HepG2 (cell line): ENCODE measurements around the gene UBE2H.

Experiments
- PHF20 ChIP-seq: sonication (generic); formaldehyde crosslinking; IDR thresholded peaks from 2 replicates; pipeline ENCODE4 v1.5.0; 2020; ENCODE audit warnings: mild to moderate bottlenecking, missing genetic modification reagents
- SNRNP70 ChIP-seq: fragments of 200-400 bp; formaldehyde crosslinking; IDR thresholded peaks from 2 replicates; pipeline ENCODE4 v1.6.1; 2017; ENCODE audit warnings: mild to moderate bottlenecking, low read depth, low read length, moderate library complexity
- TCF12 ChIP-seq, 2 experiments: fragments of 450-650 bp in 1 of 2; sonication (generic) in 1 of 2; formaldehyde crosslinking in 1 of 2; IDR thresholded peaks; 2 replicates each; pipeline versions ENCODE4 v1.6.1 to v1.8.0; 2017 to 2022; ENCODE audit warnings: antibody characterized with exemption in 1 of 2, mild to moderate bottlenecking in 1 of 2, missing genetic modification reagents in 1 of 2, moderate library complexity in 1 of 2
- TF ChIP-seq, protein P1 (sequence below): sonication (generic); formaldehyde crosslinking; IDR thresholded peaks from 2 replicates; pipeline ENCODE4 v1.5.1; 2020; ENCODE audit warnings: missing genetic modification reagents, mild to moderate bottlenecking, borderline replicate concordance

DNA sequence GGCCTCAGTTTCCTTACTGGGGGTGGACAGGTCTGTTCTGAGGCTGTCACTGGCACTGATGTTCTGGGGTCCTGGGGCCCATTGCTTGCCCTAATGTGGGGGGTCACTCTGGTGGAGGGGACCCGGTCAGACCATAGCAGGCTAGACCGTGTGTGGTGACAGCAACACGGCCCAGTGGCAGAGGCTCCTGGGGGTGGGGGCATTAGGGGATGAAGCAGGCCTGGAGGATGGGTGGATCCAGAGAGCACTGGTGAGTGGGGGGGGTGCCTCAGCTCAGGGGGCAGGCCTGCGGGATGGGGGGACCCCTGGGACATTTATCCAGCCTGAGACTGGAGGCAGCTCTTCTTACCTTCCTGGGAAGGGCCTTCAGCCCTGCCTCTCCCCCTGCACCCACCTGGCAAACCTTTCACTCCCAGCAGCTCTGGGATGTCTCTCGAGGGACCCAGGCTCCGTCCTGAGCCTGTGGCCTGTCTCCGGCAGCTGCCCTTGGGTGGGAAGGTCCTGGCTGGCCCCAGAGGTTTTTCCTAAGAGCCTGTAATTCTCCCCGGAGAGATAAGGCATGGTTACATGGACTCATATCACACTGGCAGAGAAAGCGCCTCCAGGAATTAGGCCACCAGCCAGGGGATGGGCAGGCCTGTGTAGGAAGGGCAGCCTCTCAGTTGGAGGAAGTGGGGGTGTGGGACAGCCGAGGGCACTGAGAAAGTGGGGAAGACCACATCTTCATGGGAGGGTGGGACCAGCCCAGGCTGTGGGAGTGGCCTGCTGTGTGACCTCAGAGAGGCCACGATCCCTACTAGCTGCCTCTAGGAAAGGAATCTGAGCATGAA lies 147.7 kb downstream of the UBE2H start:
- TF ChIP-seq TCF12 (IDR thresholded peaks at IDR 0.05): no peak
- TF ChIP-seq TCF12 (CRISPR knock-in tag; IDR thresholded peaks at IDR 0.05): no peak
- TF ChIP-seq SNRNP70: no peak
- TF ChIP-seq PHF20 (CRISPR knock-in tag): no peak
- TF ChIP-seq, protein P1, sequence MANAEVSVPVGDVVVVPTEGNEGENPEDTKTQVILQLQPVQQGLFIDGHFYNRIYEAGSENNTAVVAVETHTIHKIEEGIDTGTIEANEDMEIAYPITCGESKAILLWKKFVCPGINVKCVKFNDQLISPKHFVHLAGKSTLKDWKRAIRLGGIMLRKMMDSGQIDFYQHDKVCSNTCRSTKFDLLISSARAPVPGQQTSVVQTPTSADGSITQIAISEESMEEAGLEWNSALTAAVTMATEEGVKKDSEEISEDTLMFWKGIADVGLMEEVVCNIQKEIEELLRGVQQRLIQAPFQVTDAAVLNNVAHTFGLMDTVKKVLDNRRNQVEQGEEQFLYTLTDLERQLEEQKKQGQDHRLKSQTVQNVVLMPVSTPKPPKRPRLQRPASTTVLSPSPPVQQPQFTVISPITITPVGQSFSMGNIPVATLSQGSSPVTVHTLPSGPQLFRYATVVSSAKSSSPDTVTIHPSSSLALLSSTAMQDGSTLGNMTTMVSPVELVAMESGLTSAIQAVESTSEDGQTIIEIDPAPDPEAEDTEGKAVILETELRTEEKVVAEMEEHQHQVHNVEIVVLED (CRISPR knock-in tag): no peak
